GOT3 (cell line): ENCODE data around the gene FBXL17.
"Not testable (repeated sequence)": the region's sequence is repeated elsewhere in the genome, so short reads cannot be mapped to it uniquely, and the experiment has no call there.

Experiments used
- DNase-seq: peaks from one replicate; lab custom pipeline; 2025; ENCODE audit warnings: mixed read lengths; lab: John Stamatoyannopoulos, UW

FBXL17 gene

DNA sequence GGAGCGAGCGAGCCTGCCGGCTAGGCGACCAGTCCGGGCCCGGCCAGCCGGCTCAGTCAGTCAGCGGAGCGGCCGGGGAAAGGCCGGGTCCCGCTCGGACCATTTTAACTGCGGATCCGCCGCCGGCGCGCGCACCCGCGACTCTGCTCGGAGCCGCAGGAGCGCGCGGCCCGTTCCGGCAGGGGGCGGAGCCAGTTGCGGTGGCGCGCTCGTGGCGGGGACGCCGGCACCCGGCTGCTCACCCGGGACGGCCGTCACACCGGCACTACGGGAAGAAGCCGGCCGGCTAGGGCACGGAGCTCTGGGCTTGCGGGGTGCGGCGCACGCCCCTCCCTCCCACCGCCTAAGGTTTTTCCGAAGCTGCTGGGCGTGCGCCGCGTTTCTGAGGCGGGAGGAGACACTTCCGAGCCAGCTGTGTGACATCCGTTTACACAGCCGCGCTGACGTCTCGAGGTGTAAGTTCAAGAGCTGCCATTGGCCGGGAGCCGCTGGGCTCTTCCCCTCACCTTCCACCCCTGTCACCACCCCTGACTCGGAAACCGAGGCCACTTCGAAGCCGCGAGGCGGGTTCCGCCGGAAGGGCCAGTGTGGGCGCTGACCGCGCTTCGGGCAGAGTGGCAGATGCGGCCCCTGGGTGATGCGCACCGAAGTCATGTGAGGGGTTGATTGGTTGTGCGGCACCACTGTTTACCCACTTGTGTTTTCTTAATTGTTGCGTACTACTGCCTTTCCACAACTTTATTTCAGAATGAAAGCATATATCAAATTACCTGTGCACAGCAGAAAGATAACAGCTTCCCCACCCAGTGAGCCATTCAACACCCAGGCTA is at the start of gene FBXL17:
FBXL17 (minus strand) TSS at position 145 of the 830 bp plus-strand sequence.
- DNase-seq: peak; percentile 90

DNA sequence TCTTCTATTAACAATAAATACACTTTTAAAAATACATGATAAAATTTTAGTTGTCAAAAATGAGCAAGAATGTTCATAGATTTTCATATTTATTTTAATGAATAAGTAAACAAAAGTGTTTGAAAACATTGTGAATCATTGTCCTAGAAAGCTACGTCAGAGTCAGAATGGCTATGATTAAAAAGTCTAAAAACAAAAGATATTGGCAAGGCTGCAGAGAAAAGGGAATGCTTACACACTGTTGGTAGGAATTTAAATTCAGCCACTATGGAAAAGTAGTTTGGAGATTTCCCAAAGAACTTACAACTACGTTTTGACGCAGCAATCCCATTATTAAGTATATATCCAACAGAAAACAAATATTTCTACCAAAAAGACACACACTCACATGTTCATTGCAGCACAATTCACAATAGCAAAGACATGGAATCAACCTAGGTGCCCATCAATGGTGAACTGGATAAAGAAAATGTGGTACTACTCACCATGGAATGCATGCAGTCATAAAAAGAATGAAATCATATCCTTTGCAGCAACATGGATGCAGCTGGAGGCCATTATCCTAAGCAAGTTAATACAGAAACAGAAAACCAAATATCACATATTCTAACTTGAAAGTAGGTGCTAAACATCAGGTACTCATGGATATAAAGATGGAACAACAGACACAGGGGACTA is 49.2 kb upstream of the FBXL17 start:
- DNase-seq: no peak

DNA sequence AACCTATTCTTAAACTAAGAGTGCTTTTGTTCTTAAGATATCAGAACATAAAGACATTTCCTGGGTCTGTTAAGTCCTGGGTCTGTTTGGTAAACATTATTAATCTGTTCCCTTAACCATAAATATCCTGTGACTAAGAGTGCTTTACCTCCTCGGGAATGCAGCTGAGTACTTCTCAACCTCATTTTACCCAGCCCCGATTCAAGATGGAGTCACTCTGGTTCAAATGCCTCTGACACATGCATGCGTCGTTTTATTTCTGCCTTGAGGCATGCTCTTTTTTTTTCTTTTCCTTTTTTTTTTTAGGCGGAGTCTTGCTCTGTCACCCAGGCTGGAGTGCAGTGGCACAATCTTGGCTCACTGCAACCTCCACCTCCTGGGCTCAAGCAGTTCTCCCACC is 39.8 kb upstream of the FBXL17 start:
- no peak for DNase-seq

GRCh38 chr5:108420755-108421154 is 38.9 kb upstream of the FBXL17 start:
- no peak for DNase-seq

DNA sequence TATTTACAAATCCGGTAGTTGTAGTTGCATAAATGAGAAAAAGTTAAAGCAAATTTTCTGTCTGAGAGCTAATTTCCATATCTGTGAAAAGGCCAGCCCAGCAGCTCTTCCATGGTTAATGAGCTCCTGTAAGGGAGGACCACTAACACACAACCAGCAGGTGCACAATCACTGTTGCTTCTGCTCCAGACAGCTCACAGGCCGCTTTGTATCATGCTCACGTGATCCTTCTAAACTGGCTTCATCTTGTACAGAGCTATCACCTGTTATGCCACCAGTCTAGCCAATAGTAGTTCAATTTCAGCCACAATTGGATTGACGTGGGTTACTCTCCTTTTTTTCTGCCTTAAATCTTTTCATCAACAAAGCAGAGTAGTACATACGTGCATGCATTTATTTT is 38.3 kb upstream of the FBXL17 start:
- no peak for DNase-seq

GRCh38 chr5:108418197-108418596 is 36.3 kb upstream of the FBXL17 start:
- DNase-seq: no peak

GRCh38 chr5:108417166-108417670 is 35.3 kb upstream of the FBXL17 start:
- DNase-seq: no peak

GRCh38 chr5:108415726-108416125 is 33.8 kb upstream of the FBXL17 start:
- DNase-seq: no peak

DNA sequence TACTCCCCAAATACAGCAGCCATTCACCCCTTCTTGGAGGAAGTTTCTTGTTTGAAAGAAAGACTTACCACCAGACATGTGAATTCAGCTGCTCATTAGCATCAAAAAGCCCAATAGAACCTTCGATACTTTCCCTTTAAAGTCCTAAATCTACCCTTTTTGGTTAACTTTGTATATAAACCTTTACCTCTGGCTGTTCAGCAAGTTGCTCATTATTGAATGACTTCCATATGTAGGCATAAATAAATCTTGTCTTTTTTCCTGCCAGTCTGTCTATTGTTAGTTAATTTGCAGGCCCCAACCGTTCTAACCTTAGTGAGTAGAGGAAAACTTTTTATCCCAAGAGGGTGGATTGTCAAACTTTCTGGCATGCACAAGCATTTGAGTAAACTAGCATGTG is 27.9 kb upstream of the FBXL17 start:
- DNase-seq: no peak

DNA sequence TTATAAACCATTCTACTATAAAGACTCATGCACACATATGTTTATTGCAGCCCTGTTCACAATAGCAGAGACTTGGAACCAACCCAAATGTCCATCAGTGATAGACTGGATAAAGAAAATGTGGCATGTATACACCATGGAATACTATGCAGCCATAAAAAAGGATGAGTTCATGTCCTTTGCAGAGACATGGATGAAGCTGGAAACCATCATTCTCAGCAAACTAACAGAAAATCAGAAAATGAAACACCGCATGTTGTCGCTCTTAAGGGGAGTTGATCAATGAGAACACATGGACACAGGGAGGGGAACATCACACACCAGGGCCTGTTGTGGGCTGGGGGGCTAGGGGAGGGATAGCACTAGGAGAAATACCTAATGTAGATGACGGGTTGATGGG is 23.3 kb upstream of the FBXL17 start:
- not testable (repeated sequence) for DNase-seq

- DNase-seq: no peak
Measured at GRCh38 chr5:108398964-108399363, 17.1 kb upstream of the FBXL17 start.

- DNase-seq: not testable (repeated sequence)
Measured at GRCh38 chr5:108396837-108397236, 14.9 kb upstream of the FBXL17 start.

DNA sequence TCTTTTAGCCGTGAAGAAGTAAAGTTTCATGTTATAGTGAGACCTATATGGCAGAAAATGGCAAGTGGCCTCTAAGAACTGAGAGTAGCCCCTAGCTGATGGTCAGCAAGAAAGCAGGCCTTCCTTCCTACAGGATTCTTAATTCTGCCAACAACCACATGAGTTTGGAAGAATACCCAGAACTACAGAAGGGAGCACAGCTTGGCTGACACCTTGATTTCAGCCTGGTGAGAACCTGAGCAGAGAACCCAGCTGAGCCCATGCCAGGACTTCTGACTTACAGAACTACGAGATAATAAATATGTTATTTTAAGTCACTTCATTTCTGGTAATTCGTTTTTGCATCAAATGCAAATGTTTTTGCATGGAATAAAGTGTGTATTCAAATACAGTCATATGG is 5.9 kb upstream of the FBXL17 start:
- no peak for DNase-seq

- no peak for DNase-seq
Measured at GRCh38 chr5:108386345-108387061, 4.6 kb upstream of the FBXL17 start.

DNA sequence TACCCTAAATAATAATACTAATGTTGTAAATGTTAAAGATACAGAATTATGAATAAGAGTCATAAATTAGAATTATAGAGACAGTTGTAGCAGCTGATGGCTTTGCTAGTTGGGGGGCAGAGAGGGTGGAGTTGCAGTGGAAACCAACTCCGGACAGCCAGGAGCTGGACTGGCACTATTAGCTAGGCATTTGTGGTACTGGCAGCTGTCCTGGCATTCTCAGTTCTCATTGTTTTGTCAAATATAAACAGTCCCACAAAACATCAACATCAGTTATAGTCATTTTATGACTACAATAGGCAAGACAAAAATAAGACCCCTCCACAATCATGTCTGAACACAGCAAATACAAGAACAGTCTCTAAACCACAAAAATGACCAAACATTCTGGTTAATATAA is 2.8 kb upstream of the FBXL17 start:
- DNase-seq: no peak

DNA sequence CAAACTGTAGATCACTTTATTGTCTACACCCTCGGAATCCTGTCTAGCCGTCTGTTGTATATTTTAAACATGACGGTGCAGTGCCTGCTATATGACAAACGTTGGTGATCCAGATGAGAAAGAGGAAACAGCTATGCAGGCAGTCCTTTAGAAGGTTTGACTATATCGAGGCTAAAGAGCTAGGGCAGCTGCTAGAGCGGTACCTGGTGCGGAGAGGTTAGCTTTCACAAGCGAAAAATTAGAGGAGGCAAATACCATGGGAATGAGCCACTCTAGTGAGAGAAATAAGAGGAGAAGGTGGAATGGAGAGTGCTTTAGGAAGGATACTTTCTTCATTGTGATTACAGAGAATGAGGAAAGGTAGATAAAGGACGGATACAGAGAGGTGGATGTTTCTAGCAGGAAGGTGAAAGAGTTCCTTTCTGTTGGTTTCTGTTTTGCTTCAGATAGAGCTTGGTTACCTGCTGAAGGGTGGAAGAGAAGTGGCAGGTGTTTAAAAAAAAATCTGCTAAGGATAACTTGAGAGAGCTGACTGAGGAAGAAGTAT is 959 bp upstream of the FBXL17 start:
- DNase-seq: no peak

GRCh38 chr5:108381350-108381953 is 446 bp downstream of the FBXL17 start:
- DNase-seq: peak; percentile 65

- DNase-seq: no peak
Measured at GRCh38 chr5:108380531-108381349, 1.2 kb downstream of the FBXL17 start.

GRCh38 chr5:108379722-108380530 is 2.0 kb downstream of the FBXL17 start:
- no peak for DNase-seq

GRCh38 chr5:108375768-108376167 is 6.1 kb downstream of the FBXL17 start:
- DNase-seq: no peak
